NT2/D1 (cell line): ENCODE measurements around the gene NTNG1.

Source experiments
- YY1 ChIP-seq: IDR thresholded peaks from 2 replicates; pipeline ENCODE4 v1.6.1; 2011; ENCODE audit not compliant: insufficient read length, insufficient read depth
- ZNF274 ChIP-seq: IDR thresholded peaks from 2 replicates; pipeline ENCODE4 v1.6.1; 2011; ENCODE audit warnings: mild to moderate bottlenecking, low read depth, low read length

- TF ChIP-seq YY1 (no peak), ZNF274 (no peak)
Measured at GRCh38 chr1:107526524-107527198, 385.8 kb downstream of the NTNG1 start.
